T-helper 17 cell (primary cell): Measurements from ENCODE around the gene GPR25. TPM values are rescaled to one million over a fixed set of nuclear protein-coding genes. Genes with fewer than 3 reads are reported as not detected.

Source experiments
- ATAC-seq: fragments of 150-1000 bp; cut with Tn5 transposase; 2 replicates; pipeline ENCODE4 v1.10.0; 2021; ENCODE audit warnings: mild to moderate bottlenecking, moderate library complexity
- DNase-seq, 3 donors: peaks; one replicate each; pipeline versions ENCODE4 v3.0.0 to v3.0.0-alpha.2; 2020 to 2021
- H3K9me3 ChIP-seq: one replicate; pipeline ENCODE4 v1.7.0; 2013; ENCODE audit warnings: low read length, mild to moderate bottlenecking; ENCODE audit not compliant: control insufficient read depth, poor library complexity, severe bottlenecking
- H3K27ac Mint-ChIP-seq: one replicate; pipeline ENCODE4 v1.8.0; 2022; ENCODE audit warnings: mild to moderate bottlenecking, moderate library complexity, mixed read lengths
- H3K27me3 Mint-ChIP-seq: one replicate; pipeline ENCODE4 v1.8.0; 2022; ENCODE audit warnings: mixed read lengths
- H3K36me3 Mint-ChIP-seq: one replicate; pipeline ENCODE4 v1.8.0; 2022; ENCODE audit warnings: low read depth, mixed read lengths
- H3K4me1 Mint-ChIP-seq: one replicate; pipeline ENCODE4 v1.8.0; 2022; ENCODE audit warnings: mild to moderate bottlenecking, mixed read lengths
- H3K4me3 Mint-ChIP-seq: one replicate; pipeline ENCODE4 v1.8.0; 2022; ENCODE audit warnings: mild to moderate bottlenecking, moderate library complexity, mixed read lengths
- total RNA-seq, 4 donors: library from RNA in 2 of 4; stranded (reverse) in 2 of 4; gene quantifications; one replicate each; pipeline ENCODE4 v1.2.3 and lab custom pipeline; 2022 to 2026

The GPR25 gene, protein sequence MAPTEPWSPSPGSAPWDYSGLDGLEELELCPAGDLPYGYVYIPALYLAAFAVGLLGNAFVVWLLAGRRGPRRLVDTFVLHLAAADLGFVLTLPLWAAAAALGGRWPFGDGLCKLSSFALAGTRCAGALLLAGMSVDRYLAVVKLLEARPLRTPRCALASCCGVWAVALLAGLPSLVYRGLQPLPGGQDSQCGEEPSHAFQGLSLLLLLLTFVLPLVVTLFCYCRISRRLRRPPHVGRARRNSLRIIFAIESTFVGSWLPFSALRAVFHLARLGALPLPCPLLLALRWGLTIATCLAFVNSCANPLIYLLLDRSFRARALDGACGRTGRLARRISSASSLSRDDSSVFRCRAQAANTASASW
- total RNA-seq (10 to 100 TPM; 10.9 to 18.3 TPM), total RNA-seq (lab: John Stamatoyannopoulos, UW) (1.3 to 1.7 reads per million in 2 donors)

DNA sequence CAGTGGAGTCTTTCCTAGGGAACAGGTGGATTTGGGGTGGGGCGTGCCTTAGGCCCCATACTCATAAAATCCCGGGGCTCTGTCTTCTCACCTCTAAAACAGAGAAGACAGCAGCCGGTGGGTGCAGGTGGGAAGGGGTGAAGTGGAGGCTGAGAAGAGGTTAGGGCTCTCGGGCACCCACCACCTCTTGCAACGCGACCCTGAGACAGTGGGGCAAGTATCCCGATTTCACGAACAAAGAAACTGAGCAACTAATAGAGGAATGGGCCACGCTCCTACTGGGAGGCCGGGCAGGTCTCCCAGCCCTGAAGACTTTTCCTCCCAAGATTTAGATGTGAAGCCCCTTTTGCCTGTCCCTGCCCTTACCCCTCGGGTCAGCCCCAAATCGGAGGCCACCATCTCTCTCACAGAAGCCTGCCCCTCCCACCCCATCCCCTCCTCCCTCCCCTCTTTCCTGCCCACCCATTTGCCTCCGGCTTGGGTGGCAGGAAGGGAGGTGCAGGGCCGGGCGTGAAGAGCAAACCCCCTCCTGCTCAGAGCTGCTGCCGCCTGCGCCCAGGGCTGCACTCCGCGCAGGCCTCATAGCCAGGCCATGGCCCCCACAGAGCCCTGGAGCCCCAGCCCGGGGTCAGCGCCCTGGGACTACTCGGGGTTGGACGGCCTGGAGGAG lies at the start of gene GPR25:
Gene GPR25 (plus strand): TSS at position 536 of the 670 bp plus-strand sequence. CDS start 57 bp downstream, at position 593.
- DNase-seq: no peak
- Mint-ChIP-seq H3K27me3 (peaks cover 7% of the 10 kb centered on the region), H3K36me3 (peaks cover 5% of the 10 kb centered on the region), H3K27ac (peak within 1 kb of the TSS; percentile 91), H3K4me1 (peaks cover 57% of the 10 kb centered on the region), H3K4me3 (peak within 1 kb of the TSS; percentile 89)
- no peaks in the 10 kb centered on the region for H3K9me3 ChIP-seq
- no peak for ATAC-seq

DNA sequence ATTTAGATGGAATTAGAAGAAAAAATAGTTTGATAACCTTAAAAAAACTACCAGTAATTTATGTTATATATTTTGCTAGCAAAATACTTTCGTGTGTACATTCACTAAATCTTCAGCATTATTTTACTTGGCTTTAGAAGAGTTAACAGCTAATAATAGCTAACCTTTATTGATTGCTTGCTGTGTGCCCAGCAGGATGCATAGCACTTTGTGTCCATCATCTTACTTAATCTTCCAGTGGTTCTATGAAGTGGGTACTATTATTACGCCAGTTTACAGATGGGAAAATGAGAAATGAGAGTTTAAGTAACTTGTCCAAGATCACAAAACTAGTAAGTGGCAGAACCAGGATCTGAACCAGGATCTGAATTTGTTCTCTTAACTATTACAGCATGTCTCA lies 41.7 kb upstream of the GPR25 start:
- no peaks in the 10 kb centered on the region for H3K36me3 Mint-ChIP-seq

DNA sequence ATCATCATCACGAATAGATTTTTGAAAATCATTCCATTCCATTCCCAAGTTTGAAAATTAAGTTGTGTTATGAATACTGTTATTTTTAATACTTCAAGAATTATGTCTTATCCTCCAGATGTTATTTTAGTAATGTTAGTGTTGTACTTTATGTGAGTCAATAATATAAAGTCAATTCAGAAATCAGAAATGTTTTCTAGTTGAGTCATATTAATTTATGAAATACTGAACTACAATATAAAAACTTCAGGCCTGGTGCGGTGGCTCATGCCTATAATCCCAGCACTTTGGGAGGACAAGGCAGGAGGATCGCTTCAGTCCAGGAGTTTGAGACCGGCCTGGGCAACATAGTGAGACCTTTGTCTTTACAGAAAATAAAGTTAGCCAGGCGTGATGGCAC lies 38.4 kb upstream of the GPR25 start:
- H3K9me3 ChIP-seq: no peaks in the 10 kb centered on the region
- peaks cover 8% of the 10 kb centered on the region for H3K4me1 Mint-ChIP-seq
- ATAC-seq (no peak), DNase-seq (no peak)
- no peak overlapping the region for H3K4me3 Mint-ChIP-seq
- no peaks in the 10 kb centered on the region for H3K27me3 Mint-ChIP-seq
- no peak overlapping the region for H3K27ac Mint-ChIP-seq
- H3K36me3 Mint-ChIP-seq: peaks cover 3% of the 10 kb centered on the region

More for the DNA sequence above, 41.7 kb upstream of the GPR25 start:
- H3K27ac Mint-ChIP-seq: no peak overlapping the region
- no peaks in the 10 kb centered on the region for H3K9me3 ChIP-seq
- H3K27me3 Mint-ChIP-seq: no peaks in the 10 kb centered on the region
- H3K4me3 Mint-ChIP-seq: no peak overlapping the region
- no peak for DNase-seq
- peaks cover 4% of the 10 kb centered on the region for H3K4me1 Mint-ChIP-seq
- no peak for ATAC-seq

DNA sequence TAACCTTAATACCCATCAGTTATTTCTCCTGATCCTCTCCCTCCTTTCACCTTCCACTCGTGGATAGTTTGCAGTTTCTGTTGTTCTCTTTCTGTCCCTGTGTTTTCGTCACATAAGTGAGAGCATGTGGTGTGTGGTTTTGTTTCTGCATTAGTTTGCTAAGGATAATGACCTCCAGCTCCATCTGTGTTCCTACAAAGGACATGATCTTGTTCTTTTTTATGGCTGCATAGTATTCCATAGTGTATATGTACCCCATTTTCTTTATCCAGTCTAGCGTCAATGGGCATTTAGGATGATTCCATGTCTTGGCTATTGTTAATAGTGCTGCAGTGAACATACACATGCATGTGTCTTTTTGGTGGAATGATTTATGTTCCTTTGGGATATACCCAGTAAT lies 36.6 kb upstream of the GPR25 start:
- DNase-seq (no peak), ATAC-seq (no peak)
- no peak overlapping the region for H3K27ac Mint-ChIP-seq
- H3K4me1 Mint-ChIP-seq: peaks cover 11% of the 10 kb centered on the region
- no peak overlapping the region for H3K4me3 Mint-ChIP-seq
- no peaks in the 10 kb centered on the region for H3K27me3 Mint-ChIP-seq
- no peaks in the 10 kb centered on the region for H3K9me3 ChIP-seq
- H3K36me3 Mint-ChIP-seq: peaks cover 3% of the 10 kb centered on the region

DNA sequence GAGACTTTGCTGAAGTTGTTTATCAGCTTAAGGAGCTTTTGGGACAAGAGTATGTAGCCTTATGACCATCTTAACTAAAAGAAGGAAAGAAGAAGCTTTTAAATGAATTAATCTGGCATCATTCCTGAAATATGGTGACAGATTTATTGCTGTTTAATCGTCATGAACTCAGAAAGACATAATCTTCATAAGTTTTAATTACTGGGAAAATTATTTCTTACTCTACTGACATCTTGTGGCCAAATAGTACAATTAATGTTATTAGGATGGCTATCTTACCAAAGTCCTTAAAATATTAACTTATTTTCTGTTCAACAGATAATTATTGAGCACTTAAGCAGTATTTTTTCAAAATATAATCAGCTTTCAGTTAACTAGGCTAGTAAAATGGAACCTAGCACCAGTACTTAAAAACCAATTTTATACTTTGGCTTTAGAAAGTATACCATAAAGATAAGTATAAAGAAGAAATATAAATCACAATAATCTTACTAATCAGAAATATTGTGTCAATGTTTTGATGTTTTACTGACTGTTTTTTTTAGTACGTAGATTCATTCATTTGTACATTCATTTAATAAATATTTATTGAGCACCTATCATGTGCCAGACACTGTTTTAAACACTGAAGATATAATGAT lies 34.7 kb upstream of the GPR25 start:
- H3K4me3 Mint-ChIP-seq: no peak overlapping the region
- no peaks in the 10 kb centered on the region for H3K27me3 Mint-ChIP-seq
- ATAC-seq: no peak
- DNase-seq: no peak
- H3K4me1 Mint-ChIP-seq: peaks cover 11% of the 10 kb centered on the region
- H3K27ac Mint-ChIP-seq: peak overlapping the region; percentile 77
- H3K36me3 Mint-ChIP-seq: peaks cover 5% of the 10 kb centered on the region
- H3K9me3 ChIP-seq: no peaks in the 10 kb centered on the region

DNA sequence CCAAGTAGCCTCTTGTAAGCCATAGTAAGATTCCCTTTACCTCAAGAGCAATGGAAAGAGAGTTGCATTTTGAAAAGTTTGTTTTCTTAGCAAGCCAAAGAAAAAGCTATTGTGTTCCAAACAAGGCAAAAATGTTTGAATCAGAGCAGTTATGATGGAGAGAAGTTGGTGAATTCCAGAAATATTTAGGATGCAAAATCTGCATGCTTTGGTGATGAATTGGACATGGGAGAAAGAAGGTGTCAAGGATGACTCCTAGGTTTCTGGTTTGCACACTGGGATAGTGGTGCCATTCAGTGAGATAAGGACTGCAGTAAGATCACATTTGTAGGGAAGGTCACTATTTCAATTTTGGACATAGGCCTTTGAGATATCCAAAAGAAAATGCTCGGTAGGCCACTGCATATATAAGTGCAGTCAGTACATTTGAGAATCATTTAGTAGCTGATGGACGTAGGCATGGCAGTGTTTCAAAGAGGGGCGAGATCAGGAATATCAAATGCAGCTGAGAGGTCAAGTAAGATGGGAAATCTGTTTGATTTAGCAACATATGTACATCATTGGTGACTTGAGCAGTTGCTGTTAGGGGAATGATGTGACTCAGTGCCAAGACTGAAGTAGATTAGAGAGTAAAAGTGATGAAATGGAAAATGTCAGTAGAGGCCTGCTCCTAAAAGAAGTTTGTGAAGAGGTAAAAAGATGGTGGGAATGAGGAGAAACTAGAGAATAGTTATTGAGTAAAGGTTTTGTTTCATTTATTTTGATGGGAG lies 33.9 kb upstream of the GPR25 start:
- Mint-ChIP-seq H3K36me3 (peaks cover 5% of the 10 kb centered on the region), H3K4me3 (no peak overlapping the region), H3K27me3 (no peaks in the 10 kb centered on the region), H3K27ac (peak overlapping the region; percentile 77), H3K4me1 (peaks cover 11% of the 10 kb centered on the region)
- no peaks in the 10 kb centered on the region for H3K9me3 ChIP-seq
- ATAC-seq: no peak
- DNase-seq: no peak

DNA sequence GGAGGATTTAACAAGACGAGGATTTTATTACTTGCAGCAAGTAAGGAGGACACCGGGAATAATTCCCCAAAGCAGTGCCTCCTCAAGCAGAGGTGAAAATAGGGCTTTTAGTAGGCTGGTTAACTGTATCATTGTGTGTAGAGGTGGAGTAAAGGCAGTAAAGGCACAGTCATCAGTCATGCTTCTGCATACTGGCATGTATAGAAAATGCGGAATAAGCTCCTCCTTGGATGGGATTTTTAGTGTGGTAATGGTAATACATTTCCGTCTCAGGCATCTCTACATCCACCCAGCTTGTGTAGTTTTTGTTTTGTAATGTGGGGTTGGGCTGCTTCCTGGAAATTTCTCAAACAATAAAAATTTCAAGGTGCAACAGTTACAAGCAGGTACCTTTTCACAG lies 27.4 kb upstream of the GPR25 start:
- H3K9me3 ChIP-seq: no peaks in the 10 kb centered on the region
- DNase-seq: no peak
- no peak for ATAC-seq
- H3K4me1 Mint-ChIP-seq: peaks cover 5% of the 10 kb centered on the region
- peaks cover 2% of the 10 kb centered on the region for H3K36me3 Mint-ChIP-seq
- no peak overlapping the region for H3K27ac Mint-ChIP-seq
- no peak overlapping the region for H3K4me3 Mint-ChIP-seq
- no peaks in the 10 kb centered on the region for H3K27me3 Mint-ChIP-seq

DNA sequence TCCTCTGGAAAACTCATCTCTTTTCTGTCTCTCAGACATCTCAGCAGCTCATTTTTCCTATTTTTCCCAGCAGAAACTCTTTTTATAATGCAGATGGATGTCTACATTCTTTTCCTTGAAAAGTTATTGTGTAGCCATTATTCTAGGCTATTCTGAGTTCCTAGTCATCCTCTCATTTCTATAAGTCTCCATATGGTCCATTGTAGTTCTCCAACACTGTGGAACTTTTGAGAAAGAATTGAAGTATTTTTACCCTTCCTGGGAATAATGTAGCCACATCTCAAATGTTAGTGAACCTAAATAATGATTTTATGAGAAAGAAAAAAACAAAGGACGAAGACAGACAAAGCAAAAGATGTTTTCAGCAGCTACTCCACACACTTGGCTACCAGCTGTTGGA lies 26.4 kb upstream of the GPR25 start:
- DNase-seq (no peak), ATAC-seq (no peak)
- no peak overlapping the region for H3K27ac Mint-ChIP-seq
- H3K36me3 Mint-ChIP-seq: peaks cover 2% of the 10 kb centered on the region
- H3K4me3 Mint-ChIP-seq: no peak overlapping the region
- H3K27me3 Mint-ChIP-seq: no peaks in the 10 kb centered on the region
- H3K4me1 Mint-ChIP-seq: peaks cover 7% of the 10 kb centered on the region
- no peaks in the 10 kb centered on the region for H3K9me3 ChIP-seq

DNA sequence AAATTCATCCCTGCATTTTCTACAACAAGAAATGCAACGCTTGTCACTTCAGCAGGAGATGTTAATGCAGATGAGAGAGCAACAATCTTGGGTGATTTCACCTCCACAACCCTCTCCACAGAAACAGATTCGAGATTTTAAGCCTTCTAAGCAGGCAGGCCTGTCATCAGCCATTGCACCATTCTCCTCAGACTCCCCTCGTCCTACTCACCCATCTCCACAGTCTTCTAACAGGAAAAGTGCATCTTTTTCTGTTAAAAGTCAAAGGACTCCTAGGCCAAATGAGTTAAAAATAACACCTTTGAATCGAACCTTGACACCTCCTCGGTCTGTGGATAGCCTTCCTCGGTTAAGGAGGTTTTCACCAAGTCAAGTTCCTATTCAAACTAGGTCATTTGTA lies 23.4 kb upstream of the GPR25 start:
- Mint-ChIP-seq H3K4me1 (peaks cover 10% of the 10 kb centered on the region), H3K36me3 (peaks cover 3% of the 10 kb centered on the region), H3K4me3 (no peak overlapping the region), H3K27me3 (no peaks in the 10 kb centered on the region), H3K27ac (no peak overlapping the region)
- ATAC-seq (no peak), DNase-seq (no peak)
- no peaks in the 10 kb centered on the region for H3K9me3 ChIP-seq

DNA sequence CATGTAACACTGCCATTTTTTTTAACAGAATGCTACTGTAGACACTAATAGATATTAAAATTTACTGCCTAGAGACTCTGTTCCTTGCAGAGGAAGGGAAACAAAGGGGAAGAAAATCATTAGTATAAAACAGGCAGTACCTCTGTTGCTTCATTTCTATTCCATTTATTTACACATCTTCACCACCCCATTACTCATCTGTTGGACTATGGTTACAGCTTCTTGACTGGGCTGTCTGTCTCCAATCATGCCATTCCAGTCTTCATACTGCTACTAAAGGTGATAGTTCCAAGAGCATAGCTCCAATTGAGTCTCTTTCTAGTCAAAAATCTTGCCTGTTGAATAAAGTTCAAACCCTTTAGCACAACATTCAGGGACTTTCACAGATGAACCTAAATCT lies 22.2 kb upstream of the GPR25 start:
- Mint-ChIP-seq H3K4me3 (no peak overlapping the region), H3K27ac (no peak overlapping the region), H3K27me3 (no peaks in the 10 kb centered on the region), H3K4me1 (peaks cover 8% of the 10 kb centered on the region), H3K36me3 (peaks cover 3% of the 10 kb centered on the region)
- DNase-seq (no peak), ATAC-seq (no peak)
- no peaks in the 10 kb centered on the region for H3K9me3 ChIP-seq

DNA sequence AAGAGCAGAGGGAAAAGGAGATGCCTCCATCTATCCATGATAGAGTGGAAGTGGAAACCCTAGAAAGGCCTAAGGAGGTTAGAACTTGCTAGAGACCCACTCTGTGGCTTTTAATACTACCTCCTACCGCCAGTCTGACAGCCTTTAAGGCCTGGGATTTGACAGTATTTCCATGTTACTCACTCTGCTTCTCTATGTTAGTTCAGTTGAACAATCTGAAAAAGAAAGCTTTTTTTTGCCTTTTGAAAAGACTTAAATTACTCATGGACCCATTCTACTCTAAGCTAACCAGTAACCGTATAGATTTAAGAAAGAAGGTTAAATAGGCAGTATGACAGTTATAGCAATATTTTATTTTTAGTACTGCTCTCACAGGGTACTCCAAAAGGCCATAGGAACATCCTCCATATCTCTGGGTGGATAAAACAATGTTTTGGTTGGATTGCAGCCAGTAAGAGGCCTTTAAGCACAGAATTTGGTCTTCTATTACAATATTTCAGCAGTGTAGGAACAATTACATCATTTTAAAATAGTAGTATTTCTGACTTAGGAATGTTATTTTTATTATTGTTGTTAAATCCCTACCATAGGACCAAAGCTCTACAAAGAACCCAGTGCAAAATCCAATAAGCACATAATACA lies 15.9 kb upstream of the GPR25 start:
- H3K27ac Mint-ChIP-seq: no peak overlapping the region

DNA sequence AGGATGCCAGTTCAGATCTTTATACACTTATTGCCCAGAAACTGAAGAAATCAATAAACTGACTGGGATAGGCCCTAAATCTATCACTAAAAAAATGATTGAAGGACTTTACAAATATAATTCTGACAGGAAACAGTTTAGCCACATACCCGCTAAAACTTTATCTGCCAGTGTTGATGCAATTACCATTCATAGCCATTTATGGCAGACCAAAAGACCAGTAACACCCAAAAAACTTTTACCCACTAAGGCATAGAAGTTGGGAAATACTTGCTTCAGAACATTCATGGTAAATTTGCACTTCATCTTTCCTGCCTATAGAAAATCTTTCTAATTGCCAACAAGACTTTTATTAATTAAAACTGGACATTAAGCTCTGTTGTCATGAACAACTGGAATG lies 15.0 kb upstream of the GPR25 start:
- Mint-ChIP-seq H3K4me1 (peaks cover 15% of the 10 kb centered on the region), H3K27ac (no peak overlapping the region), H3K4me3 (no peak overlapping the region), H3K36me3 (peaks cover 3% of the 10 kb centered on the region), H3K27me3 (no peaks in the 10 kb centered on the region)
- ATAC-seq (no peak), DNase-seq (no peak)
- H3K9me3 ChIP-seq: no peaks in the 10 kb centered on the region

More for the DNA sequence above, 15.9 kb upstream of the GPR25 start:
- Mint-ChIP-seq H3K36me3 (peaks cover 3% of the 10 kb centered on the region), H3K4me1 (peaks cover 10% of the 10 kb centered on the region), H3K4me3 (no peak overlapping the region), H3K27me3 (no peaks in the 10 kb centered on the region)
- no peak for DNase-seq
- no peaks in the 10 kb centered on the region for H3K9me3 ChIP-seq
- no peak for ATAC-seq
